ENCODE data around the gene TNFSF4. TPM values are rescaled to one million over a fixed set of nuclear protein-coding genes. Genes with fewer than 3 reads are reported as not detected.

Gene TNFSF4
- total and polyA plus RNA-seq, 2 of the 13 experiments (the other 11 are each of a cell fraction or from before 2014, with no cell fraction given) = 2.4 to 7.9 TPM

- Histone ChIP-seq H3K27me3 (ENCODE audit: control insufficient read depth in 1 of 2, insufficient read depth in 2 of 2, low read length in 2 of 2) (no peaks in the 10 kb centered on the region), H3K4me2 (ENCODE audit: low read depth, low read length) (no peak overlapping the region), H3K4me3 (replicated peaks in 1 of 3; ENCODE audit: insufficient read depth in 1 of 3, low read depth in 2 of 3, low read length in 3 of 3) (no peak overlapping the region), H4K20me1 (ENCODE audit: insufficient read depth, low read length) (no peaks in the 10 kb centered on the region), H2AFZ (ENCODE audit: low read length) (no peak overlapping the region), H3K27ac (ENCODE audit: extremely low read length, insufficient read depth, low read length) (peak overlapping the region; percentile 55), H3K4me1 (ENCODE audit: insufficient read depth, low read length) (peaks cover 23% of the 10 kb centered on the region), H3K9me3 (ENCODE audit: low read length) (no peaks in the 10 kb centered on the region), H3K9ac (ENCODE audit: insufficient read depth, low read depth, low read length) (no peak overlapping the region), H3K79me2 (ENCODE audit: insufficient read depth, low read length) (peaks cover 11% of the 10 kb centered on the region), H3K36me3 (replicated peaks in 1 of 2; ENCODE audit: control insufficient read depth in 1 of 2, insufficient read depth in 2 of 2, low read length in 2 of 2) (peaks cover 2 to 12% of the 10 kb centered on the region in 2 experiments; a peak in 3 of 5 replicates)
- intact Hi-C loops (cut with micrococcal nuclease; ENCODE audit: unreplicated experiment) (no loop called here), in situ Hi-C loops (cut with HindIII; ENCODE audit: extremely low pct_ligation_motif_present, low pct_unique_long_range_greater_than_20kb) (no loop called here)
- FAIRE-seq (no peak), DNase-seq (ENCODE audit: low spot score) (no peak), ATAC-seq (no peak)
- CTCF ChIA-PET (ENCODE audit: low intra/inter-chr PET ratio, low total read pairs) = no interaction called here
- BruUV-seq (replicated peaks) = no TSS peak
- 0 out of 2 replicates have a peak, but pooled peaks have one; percentile 1 for TF ChIP-seq NAIF1 (CRISPR knock-in tag; IDR thresholded peaks at IDR 0.05; ENCODE audit: borderline replicate concordance)
- no peak for TF ChIP-seq HNRNPUL1 (IDR thresholded peaks at IDR 0.05; ENCODE audit: low read depth, low read length)
- no peak for TF ChIP-seq RBFOX2 (IDR thresholded peaks at IDR 0.05; ENCODE audit: low read depth, low read length)
- POLR2A ChIA-PET = no interaction called here
- WGBS (ENCODE audit: low lambda C conversion rate) = 87% methylated on average over 2 of the region's 2 CpGs
Observed at GRCh38 chr1:173191011-173191705, 16.0 kb downstream of the TNFSF4 start.

- WGBS (ENCODE audit: low lambda C conversion rate) = 56% methylated on average over 10 of the region's 10 CpGs
- BruUV-seq (replicated peaks) = no TSS peak
- POLR2A ChIA-PET = interaction anchor here (0.7 to 1.0 kb wide), 4 partner anchors 12 to 67 kb away, joined by 3 to 5 read pairs (median 4); no protein-coding TSS in a partner anchor
- in situ Hi-C loops (cut with HindIII; ENCODE audit: extremely low pct_ligation_motif_present, low pct_unique_long_range_greater_than_20kb) (no loop called here), intact Hi-C loops (cut with micrococcal nuclease; ENCODE audit: unreplicated experiment) (no loop called here)
- Histone ChIP-seq H4K20me1 (ENCODE audit: insufficient read depth, low read length) (no peaks in the 10 kb centered on the region), H3K4me3 (replicated peaks in 1 of 3; ENCODE audit: insufficient read depth in 1 of 3, low read depth in 2 of 3, low read length in 3 of 3) (no peak overlapping the region), H3K79me2 (ENCODE audit: insufficient read depth, low read length) (peaks cover 10% of the 10 kb centered on the region), H3K4me2 (ENCODE audit: low read depth, low read length) (no peak overlapping the region), H3K4me1 (ENCODE audit: insufficient read depth, low read length) (peaks cover 23% of the 10 kb centered on the region), H3K36me3 (replicated peaks in 1 of 2; ENCODE audit: control insufficient read depth in 1 of 2, insufficient read depth in 2 of 2, low read length in 2 of 2) (peaks cover 4 to 17% of the 10 kb centered on the region in 2 experiments; a peak in 3 of 5 replicates), H3K9ac (ENCODE audit: insufficient read depth, low read depth, low read length) (no peak overlapping the region), H3K27me3 (ENCODE audit: control insufficient read depth in 1 of 2, insufficient read depth in 2 of 2, low read length in 2 of 2) (no peaks in the 10 kb centered on the region), H2AFZ (ENCODE audit: low read length) (no peak overlapping the region), H3K27ac (ENCODE audit: extremely low read length, insufficient read depth, low read length) (peak overlapping the region; percentile 55), H3K9me3 (ENCODE audit: low read length) (no peaks in the 10 kb centered on the region)
- peak; percentile 95 for ATAC-seq
- CTCF ChIA-PET (ENCODE audit: low intra/inter-chr PET ratio, low total read pairs) = no interaction called here
- peak; percentile 85 for DNase-seq (ENCODE audit: low spot score)
- FAIRE-seq = peak; percentile 64
- TF ChIP-seq ZNF446 (CRISPR knock-in tag; IDR thresholded peaks at IDR 0.05) (no peak), IRF1 (CRISPR knock-in tag; IDR thresholded peaks at IDR 0.05; ENCODE audit: low read depth) (no peak), ZNF883 (CRISPR knock-in tag; IDR thresholded peaks at IDR 0.05; ENCODE audit: not compliant biosample characterization) (no peak), PLSCR1 (CRISPR knock-in tag; IDR thresholded peaks at IDR 0.05; ENCODE audit: borderline replicate concordance) (no peak), CSRNP2 (CRISPR knock-in tag; conservative IDR thresholded peaks at IDR 0.05; ENCODE audit: low read depth) (no peak), ZBTB8A (CRISPR knock-in tag; IDR thresholded peaks at IDR 0.05; ENCODE audit: borderline replicate concordance, low read depth) (no peak), ZBTB14 (CRISPR knock-in tag; IDR thresholded peaks at IDR 0.05) (no peak), ATF1 (CRISPR knock-in tag; IDR thresholded peaks at IDR 0.05) (no peak)
Observed at GRCh38 chr1:173190101-173190936, 16.8 kb downstream of the TNFSF4 start.

All from HepG2 (cell line).